Colon (tissue), 2 donors: ENCODE measurements around the gene SSR1.
"Not testable (repeated sequence)": the region's sequence is repeated elsewhere in the genome, so short reads cannot be mapped to it uniquely, and the experiment has no call there.

Source experiments
- FAIRE-seq: peaks from 2 replicates; lab custom pipeline; 2012; peaks lifted over from hg19 to GRCh38; lab: Jason Lieb, UNC
- donor health status: control.
- donor health status: control.

Gene SSR1

DNA sequence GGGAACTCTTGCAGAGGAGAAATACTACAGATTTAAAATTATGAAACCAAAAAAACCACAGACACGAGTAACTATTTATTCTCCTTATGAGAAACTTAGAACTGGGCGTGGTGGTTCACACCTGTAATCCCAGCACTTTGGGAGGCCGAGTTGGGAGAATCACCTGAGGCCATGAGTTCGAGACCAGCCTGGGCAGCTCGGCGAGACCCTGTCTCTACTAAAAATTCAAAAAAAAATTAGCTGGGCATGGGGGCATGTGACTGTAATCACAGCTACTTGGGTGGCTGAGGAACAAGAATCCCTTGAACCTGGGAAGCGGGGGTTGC, 36.8 kb downstream of the SSR1 start:
- FAIRE-seq = no peak

DNA sequence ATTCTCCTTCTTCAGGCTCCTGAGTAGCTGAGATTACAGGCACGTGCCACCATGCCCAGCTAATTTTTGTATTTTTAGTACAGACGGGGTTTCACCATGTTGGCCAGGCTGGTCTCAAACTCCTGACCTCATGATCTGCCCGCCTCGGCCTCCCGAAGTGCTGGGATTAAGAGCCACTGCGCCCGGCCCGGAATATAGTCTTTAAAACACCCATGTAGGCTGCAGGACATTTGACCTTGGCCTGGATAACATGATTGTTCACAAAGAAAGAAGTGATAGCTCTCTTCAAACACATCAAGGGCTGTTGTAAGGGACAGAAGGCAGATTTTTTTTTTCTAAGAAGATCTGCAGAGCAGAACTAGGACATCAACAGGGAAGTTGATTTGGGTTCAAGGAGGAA, 38.5 kb downstream of the SSR1 start:
- FAIRE-seq = not testable (repeated sequence)

GRCh38 chr6:7273709-7274108, 39.3 kb downstream of the SSR1 start:
- FAIRE-seq = no peak

- no peak for FAIRE-seq
Observed at GRCh38 chr6:7271205-7271534, 41.8 kb downstream of the SSR1 start.

DNA sequence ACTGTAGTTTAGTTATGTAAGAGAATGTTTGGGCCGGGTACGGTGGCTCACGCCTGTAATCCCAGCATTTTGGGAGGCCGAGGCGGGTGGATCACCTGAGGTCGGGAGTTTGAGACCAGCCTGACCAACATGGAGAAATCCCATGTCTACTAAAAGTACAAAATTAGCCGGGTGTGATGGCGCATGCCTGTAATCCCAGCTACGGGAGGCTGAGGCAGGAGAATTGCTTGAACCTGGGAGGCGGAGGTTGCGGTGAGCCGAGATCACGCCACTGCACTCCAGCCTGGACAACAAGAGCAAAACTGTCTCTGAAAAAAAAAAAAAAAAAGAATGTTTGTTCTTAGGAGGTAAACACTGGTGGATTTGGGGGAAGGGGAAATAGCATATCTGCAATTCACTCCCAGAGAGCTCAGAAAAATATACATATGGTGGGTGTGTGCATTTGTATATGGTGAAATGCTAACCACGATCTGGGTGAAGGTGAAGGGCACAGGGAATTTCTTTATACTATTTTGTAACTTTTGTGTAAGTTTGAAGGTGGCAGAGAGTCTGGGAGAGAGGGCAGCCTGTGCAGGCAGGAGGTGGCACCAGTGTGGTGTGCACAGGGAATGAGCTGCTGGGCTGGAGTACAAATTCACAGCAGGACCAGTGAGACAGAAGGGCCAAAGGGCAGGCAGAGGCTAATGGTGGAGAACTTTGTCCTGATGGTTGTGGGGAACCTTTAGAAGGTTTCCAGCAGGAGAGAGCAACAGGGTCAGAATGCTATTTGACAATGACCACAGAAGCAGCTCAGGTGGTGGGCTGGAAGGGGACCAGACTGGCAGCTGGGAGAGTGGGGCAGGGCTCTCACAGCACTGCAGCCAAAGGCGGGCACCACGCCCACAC, 42.4 kb downstream of the SSR1 start:
- FAIRE-seq = no peak

DNA sequence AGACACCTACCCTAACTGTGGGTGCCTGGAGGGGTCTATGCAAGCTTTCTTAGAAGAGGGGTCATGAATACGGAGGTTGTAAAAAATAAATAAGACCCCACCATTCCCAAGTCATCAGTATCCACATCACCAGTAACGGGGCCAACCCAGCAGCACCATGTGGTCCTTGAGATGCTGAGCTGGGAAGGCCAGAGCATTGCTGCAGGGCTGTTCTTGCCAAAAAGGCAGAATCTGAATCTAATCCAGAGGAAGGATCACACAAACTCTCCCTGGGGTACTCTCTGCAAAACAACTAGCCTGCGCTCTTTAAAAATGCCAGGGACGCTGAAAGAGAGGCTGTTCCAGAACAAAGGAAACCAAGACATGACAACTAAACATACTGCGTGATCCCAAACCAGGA, 43.2 kb downstream of the SSR1 start:
- FAIRE-seq = no peak

DNA sequence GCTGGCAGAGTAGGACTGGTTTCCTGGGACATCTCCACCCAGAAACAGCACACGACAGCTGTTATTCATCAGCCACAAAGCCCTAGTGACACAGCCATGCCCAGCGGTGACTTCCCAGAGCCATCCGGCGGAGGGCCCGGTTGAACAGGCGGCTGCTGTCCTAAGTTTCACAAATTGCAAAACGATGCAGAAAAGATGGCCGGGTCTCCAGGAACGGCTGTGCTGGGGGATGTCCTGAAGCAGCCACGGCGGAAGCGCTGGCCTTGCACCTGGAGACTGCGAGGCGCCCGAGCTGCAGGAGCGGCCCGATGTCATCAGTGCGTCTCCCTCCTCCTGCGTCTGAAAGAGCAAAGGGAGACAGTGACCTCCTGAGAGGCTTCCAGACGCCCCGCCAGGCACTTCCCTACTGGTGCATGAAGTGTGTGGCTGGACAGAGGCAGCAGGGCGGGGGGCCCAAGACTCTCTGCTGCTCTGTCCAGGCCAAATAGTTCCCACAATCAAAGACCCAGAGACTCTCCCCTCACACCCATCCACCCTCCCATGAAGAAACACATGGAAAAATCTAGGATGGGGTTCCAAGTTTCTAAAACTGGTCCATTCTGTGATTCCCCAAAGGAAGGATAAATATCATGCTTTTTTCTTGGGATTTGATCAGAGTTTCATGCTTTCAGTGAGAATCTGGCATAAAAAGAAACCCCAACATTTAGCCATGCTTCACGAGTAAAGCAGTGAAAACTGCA, 44.0 kb downstream of the SSR1 start:
- FAIRE-seq = no peak

DNA sequence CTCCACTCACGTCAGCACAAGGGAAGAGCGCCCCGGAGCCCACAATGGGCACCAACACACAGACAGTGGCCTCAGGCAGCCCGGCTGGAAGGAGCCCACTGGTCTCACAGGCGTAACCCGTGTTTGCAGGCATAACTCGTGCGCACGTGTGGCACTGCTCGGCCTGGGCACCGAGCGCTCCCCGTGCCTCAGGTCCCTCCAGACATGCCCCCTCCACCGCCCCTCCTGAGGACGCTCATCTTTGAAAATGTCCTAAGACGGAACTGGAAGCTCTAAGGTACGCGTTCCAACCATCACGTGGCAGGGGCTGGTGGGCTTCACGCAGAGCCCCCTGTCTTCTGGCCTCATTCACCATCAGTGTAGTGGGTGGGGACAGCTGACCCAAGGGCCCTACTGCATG, 44.6 kb downstream of the SSR1 start:
- no peak for FAIRE-seq

DNA sequence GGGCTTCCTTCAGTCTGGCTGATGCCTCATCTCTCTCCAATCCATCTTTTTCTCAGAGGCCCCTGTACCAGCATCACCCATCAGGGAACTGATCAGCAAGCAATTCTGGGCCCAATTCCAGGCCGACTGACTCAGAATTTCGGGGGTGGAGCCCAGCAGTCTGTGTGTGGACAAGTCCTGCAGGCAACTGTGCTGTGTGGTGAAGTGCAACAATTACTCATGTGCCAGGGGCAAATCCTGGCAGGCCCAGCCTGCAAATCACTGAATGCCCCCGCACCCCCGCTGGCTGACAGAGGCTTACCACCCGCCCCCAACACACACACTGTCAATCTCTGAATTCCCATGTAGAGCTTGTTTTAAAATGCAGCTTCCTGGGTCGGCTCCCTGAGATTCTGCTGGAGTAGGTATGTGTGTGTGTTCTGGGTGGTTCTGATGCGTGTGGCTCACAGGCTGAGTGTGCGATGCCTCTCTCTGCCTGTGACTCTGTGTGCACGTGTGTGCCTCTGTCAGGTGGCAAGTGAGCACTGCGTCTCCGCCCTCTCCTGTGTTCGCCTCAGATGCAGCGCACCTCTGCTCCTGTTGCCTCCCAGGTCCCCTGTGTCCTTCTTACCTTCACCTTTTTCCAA, 45.4 kb downstream of the SSR1 start:
- no peak for FAIRE-seq

DNA sequence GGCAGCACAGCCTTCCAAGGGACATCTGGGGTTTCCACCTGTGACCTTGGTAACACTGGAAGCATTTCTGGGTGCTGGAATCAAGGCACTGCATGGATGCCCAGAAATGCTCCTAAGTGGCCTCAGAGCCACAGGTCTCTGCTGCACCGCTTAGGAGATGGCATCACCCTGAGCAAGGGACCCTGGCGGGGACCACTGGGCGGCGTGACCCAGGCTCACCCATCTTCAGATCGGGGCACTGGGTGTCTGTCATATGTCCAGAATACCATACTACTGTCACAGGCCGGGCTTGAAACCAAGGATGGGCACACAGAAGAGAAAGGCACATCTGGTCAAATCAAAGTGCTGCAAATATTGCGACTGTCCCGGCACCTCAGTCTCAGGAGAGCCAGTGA, 45.9 kb downstream of the SSR1 start:
- no peak for FAIRE-seq

DNA sequence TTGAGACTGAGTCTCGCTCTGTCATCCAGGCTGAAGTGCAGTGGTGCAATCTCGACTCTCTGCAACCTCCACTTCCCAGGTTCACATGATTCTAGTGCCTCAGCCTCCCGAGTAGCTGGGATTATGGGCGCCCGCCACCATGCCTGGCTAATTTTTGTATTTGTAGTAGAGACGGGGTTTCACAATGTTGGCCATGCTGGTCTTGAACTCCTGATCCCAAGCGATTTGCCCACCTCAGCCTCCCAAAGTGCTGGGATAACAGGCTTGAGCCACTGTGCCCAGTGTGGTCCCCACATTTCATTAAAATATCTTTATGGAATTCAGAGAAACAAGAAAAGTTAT, 47.6 kb downstream of the SSR1 start:
- FAIRE-seq = not testable (repeated sequence)

DNA sequence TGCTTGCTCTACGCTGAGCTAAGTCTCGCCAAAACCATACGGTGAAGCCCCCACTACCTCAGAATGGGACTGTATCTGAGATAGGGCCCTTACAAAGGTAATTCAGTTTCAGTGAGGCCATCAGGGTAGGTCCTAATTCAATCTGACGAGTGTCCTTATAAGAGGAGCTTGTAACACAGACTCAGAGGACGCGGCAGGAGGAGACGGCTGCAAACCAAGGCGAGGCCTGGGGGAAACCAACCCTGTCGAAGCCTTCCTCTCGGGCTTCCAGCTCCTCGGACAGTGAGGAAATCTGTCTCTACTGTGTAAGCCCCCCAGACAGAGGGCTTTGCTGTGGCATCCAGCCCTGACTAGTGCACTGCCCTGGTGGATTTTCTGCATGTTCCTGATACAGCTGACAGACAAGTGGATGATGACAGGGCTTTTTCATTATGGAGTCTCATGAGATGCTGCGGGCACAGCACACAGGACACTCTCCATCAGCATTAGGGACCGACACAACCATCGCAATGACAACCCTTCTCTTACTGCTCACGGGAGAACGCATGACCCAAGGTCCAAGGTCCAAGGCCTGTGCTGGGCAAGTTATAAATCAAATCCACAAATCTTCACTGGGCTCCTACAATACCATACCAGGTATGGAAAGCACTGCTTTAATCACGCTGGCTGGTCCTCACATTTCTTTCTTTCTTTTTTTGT, 48.2 kb downstream of the SSR1 start:
- FAIRE-seq = no peak

GRCh38 chr6:7264041-7264440, 49.0 kb downstream of the SSR1 start:
- FAIRE-seq = no peak

DNA sequence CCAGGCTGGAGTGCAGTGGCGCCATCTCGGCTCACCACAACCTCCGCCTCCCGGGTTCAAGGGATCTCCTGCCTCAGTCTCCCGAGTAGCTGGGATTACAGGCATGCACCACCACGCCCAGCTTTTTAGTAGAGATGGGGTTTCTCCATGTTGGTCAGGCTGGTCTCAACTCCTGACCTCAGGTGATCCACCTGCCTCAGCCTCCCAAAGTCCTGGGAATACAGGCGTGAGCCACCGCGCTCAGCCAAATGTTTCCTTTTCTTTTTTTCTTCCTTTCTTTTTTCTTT, 49.5 kb downstream of the SSR1 start:
- not testable (repeated sequence) for FAIRE-seq

DNA sequence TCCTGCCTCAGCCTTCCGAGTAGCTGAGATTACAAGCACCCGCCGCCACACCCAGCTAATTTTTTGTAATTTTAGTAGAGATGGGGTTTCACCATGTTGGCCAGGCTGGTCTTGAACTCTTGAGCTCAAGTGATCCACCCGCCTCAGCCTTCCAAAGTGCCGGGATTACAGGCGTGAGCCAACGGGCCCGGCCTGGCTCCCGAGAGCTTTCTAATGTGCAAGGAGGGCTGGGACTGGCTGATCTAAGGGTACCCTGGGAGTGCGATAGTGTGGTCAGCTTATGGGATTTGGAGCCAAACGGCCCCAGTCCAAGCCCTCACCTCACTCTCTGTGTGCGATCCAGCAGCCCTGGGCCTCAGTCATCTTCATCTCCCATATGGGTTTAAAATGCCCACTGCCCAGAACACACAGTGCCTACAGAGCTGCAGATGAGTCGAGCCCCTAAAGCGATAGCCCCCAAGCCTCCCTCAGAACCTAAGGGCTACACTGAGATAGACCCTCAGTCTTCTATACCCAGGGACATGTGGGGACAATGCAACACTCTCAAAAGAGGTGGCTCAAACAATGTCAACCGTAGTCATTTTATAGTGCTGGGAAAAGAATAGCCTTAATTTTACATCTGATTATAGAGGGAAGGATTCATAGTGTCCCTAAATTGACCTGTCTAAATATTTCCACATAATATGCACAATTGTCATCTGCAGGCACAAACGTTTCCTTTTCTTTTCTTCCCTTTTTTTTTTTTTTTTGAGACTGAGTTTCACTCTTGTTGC, 50.1 kb downstream of the SSR1 start:
- FAIRE-seq = no peak

DNA sequence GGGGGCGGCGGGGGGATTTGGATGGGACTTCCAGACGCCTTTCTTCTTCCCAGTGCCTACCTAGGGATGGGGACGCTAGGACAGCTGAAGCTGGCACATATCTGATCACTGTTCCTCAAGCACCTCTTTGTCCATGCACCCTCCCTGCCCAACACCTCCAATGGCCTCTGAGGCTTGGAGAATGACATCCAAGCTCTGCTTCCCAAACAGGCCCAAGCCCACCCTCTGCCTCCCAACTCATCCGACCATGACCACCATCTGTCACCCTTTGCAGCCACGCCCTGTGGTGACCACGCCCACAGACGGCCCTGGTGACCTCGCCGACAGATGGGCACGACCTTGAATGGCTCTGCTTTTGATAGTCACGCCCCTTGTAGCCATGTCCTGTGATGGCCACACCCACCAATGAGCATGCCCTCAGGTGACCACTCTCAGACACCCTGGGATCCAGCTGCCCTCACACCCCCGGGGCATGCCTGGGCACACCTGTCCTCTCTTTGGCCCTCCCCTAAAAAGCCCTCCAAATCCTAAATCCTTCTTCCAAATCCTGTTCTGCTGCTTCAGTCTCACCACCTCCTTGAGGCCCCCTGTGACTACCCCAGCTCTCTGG, 51.0 kb downstream of the SSR1 start:
- FAIRE-seq = no peak

GRCh38 chr6:7261032-7261841, 51.8 kb downstream of the SSR1 start:
- FAIRE-seq = no peak

DNA sequence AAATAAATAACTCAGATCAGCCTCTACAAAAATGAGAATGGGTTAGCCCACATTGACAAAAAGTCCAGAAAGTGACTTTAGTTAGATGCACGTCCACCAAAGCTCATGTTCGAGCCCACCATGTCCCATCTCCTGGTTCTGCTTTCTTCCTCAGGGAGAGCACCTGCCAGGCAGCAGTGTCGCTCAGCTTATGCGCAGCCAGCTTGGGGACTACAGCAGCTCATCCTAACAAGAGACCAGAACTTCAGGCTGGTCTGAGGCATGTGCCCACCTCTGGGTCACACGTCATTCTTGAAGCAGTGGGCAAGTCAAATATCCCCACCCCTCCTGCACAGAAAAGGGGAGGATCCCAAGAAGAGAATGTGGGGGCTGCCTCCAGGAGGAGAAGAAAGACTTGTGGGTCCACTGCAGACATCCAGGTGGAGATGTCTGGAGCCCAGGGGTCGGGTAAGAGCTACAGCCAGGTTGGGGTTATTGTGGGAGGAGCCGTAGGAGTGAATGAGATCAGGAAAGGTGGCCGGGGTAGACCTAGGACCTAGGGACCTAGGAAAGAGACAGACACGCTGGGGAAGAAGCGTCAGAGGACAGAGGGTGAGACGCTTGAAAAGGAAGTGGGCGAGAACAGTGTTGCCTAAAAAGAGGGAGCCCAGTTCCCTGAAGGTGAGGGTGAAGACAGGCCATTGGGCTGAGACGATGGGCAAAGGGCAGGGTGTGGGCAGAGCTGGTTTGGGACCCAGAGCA, 52.5 kb downstream of the SSR1 start:
- no peak for FAIRE-seq

- no peak for FAIRE-seq
Observed at GRCh38 chr6:7258231-7258763, 54.7 kb downstream of the SSR1 start.
